Esophagus muscularis mucosa (tissue), 3 donors: Measurements from ENCODE around the gene INPP4B.

Experiments used
- POLR2A ChIP-seq: fragments of 450-650 bp; IDR thresholded peaks from one replicate; pipeline ENCODE4 v1.6.1; 2017; ENCODE audit warnings: antibody characterized with exemption, moderate library complexity, mild to moderate bottlenecking, low read depth
- TF ChIP-seq, protein P1 (sequence below), 3 experiments: fragments of 200-600 bp in 2 of 3; fragments of 450-650 bp in 1 of 3; sonication (generic) in 2 of 3; IDR thresholded peaks; one replicate each; pipeline ENCODE4 v1.5.1; 2017 to 2019; ENCODE audit warnings: antibody characterized with exemption in 3 of 3, mild to moderate bottlenecking in 2 of 3, moderate library complexity in 1 of 3

- no peak for TF ChIP-seq POLR2A
- TF ChIP-seq, protein P1, sequence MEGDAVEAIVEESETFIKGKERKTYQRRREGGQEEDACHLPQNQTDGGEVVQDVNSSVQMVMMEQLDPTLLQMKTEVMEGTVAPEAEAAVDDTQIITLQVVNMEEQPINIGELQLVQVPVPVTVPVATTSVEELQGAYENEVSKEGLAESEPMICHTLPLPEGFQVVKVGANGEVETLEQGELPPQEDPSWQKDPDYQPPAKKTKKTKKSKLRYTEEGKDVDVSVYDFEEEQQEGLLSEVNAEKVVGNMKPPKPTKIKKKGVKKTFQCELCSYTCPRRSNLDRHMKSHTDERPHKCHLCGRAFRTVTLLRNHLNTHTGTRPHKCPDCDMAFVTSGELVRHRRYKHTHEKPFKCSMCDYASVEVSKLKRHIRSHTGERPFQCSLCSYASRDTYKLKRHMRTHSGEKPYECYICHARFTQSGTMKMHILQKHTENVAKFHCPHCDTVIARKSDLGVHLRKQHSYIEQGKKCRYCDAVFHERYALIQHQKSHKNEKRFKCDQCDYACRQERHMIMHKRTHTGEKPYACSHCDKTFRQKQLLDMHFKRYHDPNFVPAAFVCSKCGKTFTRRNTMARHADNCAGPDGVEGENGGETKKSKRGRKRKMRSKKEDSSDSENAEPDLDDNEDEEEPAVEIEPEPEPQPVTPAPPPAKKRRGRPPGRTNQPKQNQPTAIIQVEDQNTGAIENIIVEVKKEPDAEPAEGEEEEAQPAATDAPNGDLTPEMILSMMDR (IDR thresholded peaks at IDR 0.05): no peak
Observed at GRCh38 chr4:142812091-142812490, 34.0 kb downstream of the INPP4B start.
